NK-92 (cell line): ENCODE measurements around the gene IFI27.

Experiments used
- DNase-seq: peaks from one replicate; lab custom pipeline; 2025; ENCODE audit not compliant: unreplicated experiment; lab: John Stamatoyannopoulos, UW

The IFI27 gene

GRCh38 chr14:94124582-94125377, 14.2 kb downstream of the IFI27 start:
- no peak for DNase-seq

- DNase-seq: no peak
Measured at GRCh38 chr14:94125659-94126418, 15.3 kb downstream of the IFI27 start.

- DNase-seq: no peak
Measured at GRCh38 chr14:94126419-94126677, 15.8 kb downstream of the IFI27 start.

GRCh38 chr14:94126800-94127199, 16.3 kb downstream of the IFI27 start:
- DNase-seq: no peak

- no peak for DNase-seq
Measured at GRCh38 chr14:94127330-94127729, 16.8 kb downstream of the IFI27 start.

GRCh38 chr14:94128216-94128839, 17.8 kb downstream of the IFI27 start:
- DNase-seq: no peak

GRCh38 chr14:94129111-94129757, 18.7 kb downstream of the IFI27 start, which contains the start of gene IFI27L2:
TSS of gene IFI27L2 (minus strand) at chr14:94129604. CDS start at chr14:94129564, 40 bp downstream.
- DNase-seq: peak; percentile 15

GRCh38 chr14:94129758-94130414, 19.4 kb downstream of the IFI27 start:
- no peak for DNase-seq

- DNase-seq: no peak
Measured at GRCh38 chr14:94132285-94132887, 21.9 kb downstream of the IFI27 start.

GRCh38 chr14:94135476-94135875, 24.9 kb downstream of the IFI27 start:
- no peak for DNase-seq

GRCh38 chr14:94136575-94137331, 26.2 kb downstream of the IFI27 start:
- no peak for DNase-seq

GRCh38 chr14:94138251-94138650, 27.7 kb downstream of the IFI27 start:
- no peak for DNase-seq

GRCh38 chr14:94139006-94139405, 28.5 kb downstream of the IFI27 start:
- no peak for DNase-seq

GRCh38 chr14:94139421-94139820, 28.9 kb downstream of the IFI27 start:
- DNase-seq: no peak

- no peak for DNase-seq
Measured at GRCh38 chr14:94142247-94142646, 31.7 kb downstream of the IFI27 start.

- DNase-seq: no peak
Measured at GRCh38 chr14:94142836-94143235, 32.3 kb downstream of the IFI27 start.

- DNase-seq: no peak
Measured at GRCh38 chr14:94143239-94143638, 32.7 kb downstream of the IFI27 start.

- DNase-seq: no peak
Measured at GRCh38 chr14:94143711-94144110, 33.2 kb downstream of the IFI27 start.

GRCh38 chr14:94144765-94145164, 34.2 kb downstream of the IFI27 start:
- no peak for DNase-seq
